ENCODE results near the gene S100A11.

Gene S100A11

GRCh38 chr1:152044386-152044785 is 7.6 kb upstream of the S100A11 start:
- no peak overlapping the region for H2AFZ ChIP-seq (ENCODE audit: low read depth, low read length)
- H3K36me3 ChIP-seq (ENCODE audit: insufficient read depth, low read length): no peaks in the 10 kb centered on the region
- TF ChIP-seq EZH2 (IDR thresholded peaks at IDR 0.05; ENCODE audit: borderline replicate concordance, low read depth, low read length, severe bottlenecking) (no peak), CTCF (IDR thresholded peaks at IDR 0.05; ENCODE audit: borderline replicate concordance, extremely low read depth, low read length, poor library complexity, severe bottlenecking) (no peak)
- H3K4me1 ChIP-seq (ENCODE audit: insufficient read depth, low read length): peaks cover 23% of the 10 kb centered on the region
- DNase-seq: no peak
- no peak overlapping the region for H3K9ac ChIP-seq (ENCODE audit: low read depth, low read length)
- ATAC-seq (ENCODE audit: insufficient read depth, low read depth): no peak
- H3K27me3 ChIP-seq (ENCODE audit: insufficient read depth, low read length, poor library complexity): no peaks in the 10 kb centered on the region
- no peak overlapping the region for H3K4me3 ChIP-seq (ENCODE audit: low read depth in 1 of 2, low read length in 2 of 2)
- no peaks in the 10 kb centered on the region for H4K20me1 ChIP-seq (ENCODE audit: insufficient read depth, low read length)
- H3K27ac ChIP-seq (ENCODE audit: low read length): no peak overlapping the region
- no peak overlapping the region for H3K4me2 ChIP-seq (ENCODE audit: insufficient read depth, low read length)
- H3K79me2 ChIP-seq (ENCODE audit: insufficient read depth, low read length): no peaks in the 10 kb centered on the region
- no peaks in the 10 kb centered on the region for H3K9me3 ChIP-seq (ENCODE audit: insufficient read depth, low read length, severe bottlenecking)

- DNase-seq (no peak), ATAC-seq (ENCODE audit: insufficient read depth, low read depth) (no peak)
- Histone ChIP-seq H3K27ac (ENCODE audit: low read length) (no peak overlapping the region), H3K9me3 (ENCODE audit: insufficient read depth, low read length, severe bottlenecking) (no peaks in the 10 kb centered on the region), H2AFZ (ENCODE audit: low read depth, low read length) (no peak overlapping the region), H4K20me1 (ENCODE audit: insufficient read depth, low read length) (no peaks in the 10 kb centered on the region), H3K36me3 (ENCODE audit: insufficient read depth, low read length) (no peaks in the 10 kb centered on the region), H3K4me3 (ENCODE audit: low read depth in 1 of 2, low read length in 2 of 2) (no peak overlapping the region), H3K79me2 (ENCODE audit: insufficient read depth, low read length) (no peaks in the 10 kb centered on the region), H3K4me2 (ENCODE audit: insufficient read depth, low read length) (no peak overlapping the region), H3K27me3 (ENCODE audit: insufficient read depth, low read length, poor library complexity) (no peaks in the 10 kb centered on the region), H3K4me1 (ENCODE audit: insufficient read depth, low read length) (peaks cover 23% of the 10 kb centered on the region), H3K9ac (ENCODE audit: low read depth, low read length) (no peak overlapping the region)
- TF ChIP-seq EZH2 (IDR thresholded peaks at IDR 0.05; ENCODE audit: borderline replicate concordance, low read depth, low read length, severe bottlenecking) (no peak), CTCF (IDR thresholded peaks at IDR 0.05; ENCODE audit: borderline replicate concordance, extremely low read depth, low read length, poor library complexity, severe bottlenecking) (no peak)
Observed at GRCh38 chr1:152043870-152044269, 7.1 kb upstream of the S100A11 start.

- TF ChIP-seq CTCF (IDR thresholded peaks at IDR 0.05; ENCODE audit: borderline replicate concordance, extremely low read depth, low read length, poor library complexity, severe bottlenecking) (no peak), EZH2 (IDR thresholded peaks at IDR 0.05; ENCODE audit: borderline replicate concordance, low read depth, low read length, severe bottlenecking) (no peak)
- H2AFZ ChIP-seq (ENCODE audit: low read depth, low read length): no peak overlapping the region
Observed at GRCh38 chr1:152042030-152042429, 5.2 kb upstream of the S100A11 start.

GRCh38 chr1:152039886-152040285 is 3.1 kb upstream of the S100A11 start:
- Histone ChIP-seq H3K27me3 (ENCODE audit: insufficient read depth, low read length, poor library complexity) (no peaks in the 10 kb centered on the region), H3K27ac (ENCODE audit: low read length) (no peak overlapping the region), H2AFZ (ENCODE audit: low read depth, low read length) (no peak overlapping the region), H3K79me2 (ENCODE audit: insufficient read depth, low read length) (peaks cover 20% of the 10 kb centered on the region), H3K4me2 (ENCODE audit: insufficient read depth, low read length) (no peak overlapping the region), H3K36me3 (ENCODE audit: insufficient read depth, low read length) (no peaks in the 10 kb centered on the region; the same call in 1 of the 2 replicates), H3K4me3 (ENCODE audit: low read depth in 1 of 2, low read length in 2 of 2) (no peak overlapping the region), H3K9me3 (ENCODE audit: insufficient read depth, low read length, severe bottlenecking) (no peaks in the 10 kb centered on the region), H3K4me1 (ENCODE audit: insufficient read depth, low read length) (peaks cover 19% of the 10 kb centered on the region), H4K20me1 (ENCODE audit: insufficient read depth, low read length) (no peaks in the 10 kb centered on the region), H3K9ac (ENCODE audit: low read depth, low read length) (no peak overlapping the region)
- no peak for ATAC-seq (ENCODE audit: insufficient read depth, low read depth)
- TF ChIP-seq CTCF (IDR thresholded peaks at IDR 0.05; ENCODE audit: borderline replicate concordance, extremely low read depth, low read length, poor library complexity, severe bottlenecking) (no peak), EZH2 (IDR thresholded peaks at IDR 0.05; ENCODE audit: borderline replicate concordance, low read depth, low read length, severe bottlenecking) (no peak)
- no peak for DNase-seq

More at GRCh38 chr1:152042030-152042429, 5.2 kb upstream of the S100A11 start:
- Histone ChIP-seq H3K9me3 (ENCODE audit: insufficient read depth, low read length, severe bottlenecking) (no peaks in the 10 kb centered on the region), H3K36me3 (ENCODE audit: insufficient read depth, low read length) (no peaks in the 10 kb centered on the region), H4K20me1 (ENCODE audit: insufficient read depth, low read length) (no peaks in the 10 kb centered on the region), H3K79me2 (ENCODE audit: insufficient read depth, low read length) (peaks cover 2% of the 10 kb centered on the region; the same call in 1 of the 2 replicates), H3K27ac (ENCODE audit: low read length) (no peak overlapping the region), H3K27me3 (ENCODE audit: insufficient read depth, low read length, poor library complexity) (no peaks in the 10 kb centered on the region), H3K9ac (ENCODE audit: low read depth, low read length) (no peak overlapping the region), H3K4me2 (ENCODE audit: insufficient read depth, low read length) (no peak overlapping the region), H3K4me1 (ENCODE audit: insufficient read depth, low read length) (peaks cover 21% of the 10 kb centered on the region), H3K4me3 (ENCODE audit: low read depth in 1 of 2, low read length in 2 of 2) (no peak overlapping the region)
- ATAC-seq (ENCODE audit: insufficient read depth, low read depth) (0 out of 3 replicates have a peak, but pooled peaks have one; percentile 45), DNase-seq (no peak)
